ENCODE data around the gene HES5.

HES5 gene

DNA sequence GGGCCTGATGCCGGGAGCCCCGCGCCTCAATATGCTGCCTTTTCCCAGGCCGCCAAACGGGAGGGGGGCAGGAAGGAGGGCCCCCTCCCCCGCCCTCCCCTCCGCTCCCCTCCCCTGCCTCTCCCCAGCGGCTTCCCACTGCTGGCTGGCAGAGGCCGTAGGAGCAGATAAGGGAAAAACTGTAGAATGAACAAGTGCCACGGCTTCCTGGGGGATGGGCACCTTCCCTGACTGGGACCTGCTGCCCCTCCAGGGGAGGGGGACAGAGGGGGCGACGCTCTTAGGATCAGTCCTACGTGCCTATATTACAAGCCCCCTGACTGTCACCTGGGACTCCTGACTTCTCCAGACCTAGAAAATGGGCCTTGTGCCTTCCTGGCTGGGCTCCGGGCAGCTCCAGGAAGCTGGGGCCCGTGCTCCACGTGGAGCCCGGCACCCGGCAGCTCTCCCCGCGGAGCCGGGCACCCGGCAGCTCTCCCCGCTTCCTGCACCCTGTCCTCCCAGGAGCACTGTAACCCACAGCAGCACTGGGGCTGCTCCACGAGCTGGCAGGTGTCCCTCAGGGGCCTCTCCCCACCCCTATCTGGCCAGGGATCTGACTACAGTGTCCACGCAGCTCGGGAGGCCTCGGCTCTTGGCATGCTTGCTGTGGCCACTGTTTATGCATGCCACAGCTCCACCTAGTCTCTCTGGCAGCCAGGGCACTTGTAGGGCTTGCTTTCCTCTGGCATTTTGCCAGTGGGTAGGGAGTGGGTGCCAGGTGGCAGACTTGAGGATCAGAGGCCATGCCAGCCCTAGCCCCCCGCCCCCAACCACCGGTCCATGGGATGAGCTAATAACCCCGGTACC is 674 bp upstream of the HES5 start:
- DNase-seq = no peak

DNA sequence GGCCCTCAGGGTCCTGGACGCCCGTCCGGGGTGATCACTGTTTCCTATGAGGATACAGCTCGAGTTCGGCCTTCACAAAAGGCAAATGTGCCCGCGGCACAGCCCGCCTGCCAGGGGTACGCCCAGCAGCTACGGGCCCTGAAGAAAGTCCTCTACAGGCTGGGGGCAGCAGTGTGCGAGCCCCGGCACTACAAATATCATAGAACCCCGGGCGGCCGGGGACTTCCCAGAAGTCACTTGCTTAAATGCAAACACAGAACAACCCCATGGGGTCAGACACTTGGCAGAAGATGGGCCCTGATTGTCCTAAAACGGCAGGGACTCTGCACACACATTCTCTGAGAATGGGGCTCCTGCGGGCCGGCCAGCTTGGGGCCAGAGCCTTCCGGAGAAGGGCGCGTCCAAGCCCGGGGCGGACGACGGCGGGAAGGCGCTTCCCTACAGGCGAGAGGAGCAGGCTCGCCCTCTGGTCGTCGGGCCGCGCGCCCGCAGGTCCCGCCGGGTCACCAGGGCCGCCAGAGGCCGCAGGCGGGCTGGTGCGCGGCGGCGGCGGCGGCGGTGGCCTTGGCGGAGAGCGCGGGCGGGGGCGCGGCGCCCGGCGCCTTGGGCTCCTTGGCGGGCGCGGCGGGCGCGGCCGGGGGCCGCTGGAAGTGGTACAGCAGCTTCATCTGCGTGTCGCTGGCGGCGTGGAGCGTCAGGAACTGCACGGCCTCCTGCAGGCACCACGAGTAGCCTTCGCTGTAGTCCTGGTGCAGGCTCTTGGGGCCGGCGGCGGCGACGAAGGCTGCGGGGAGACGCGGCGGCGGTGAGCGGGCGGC is 888 bp downstream of the HES5 start:
- peak; percentile 58 for DNase-seq

DNA sequence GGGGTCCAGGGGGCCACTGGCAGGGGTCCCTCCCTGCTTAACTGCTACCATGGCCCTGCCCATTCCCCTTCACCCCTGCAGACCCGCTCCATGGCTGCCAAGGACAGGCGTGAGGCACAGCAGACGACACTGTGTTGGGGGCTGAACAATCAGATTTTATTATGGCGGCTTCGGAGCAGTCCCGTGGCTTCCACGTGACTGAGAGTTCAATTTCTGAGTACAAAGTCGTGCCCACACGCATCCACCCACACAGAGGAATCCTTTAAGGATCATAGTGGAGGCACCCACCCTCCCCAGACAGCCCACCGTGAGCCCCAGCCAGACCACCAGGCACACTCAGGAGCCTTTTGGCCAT is 1.5 kb downstream of the HES5 start:
- DNase-seq = no peak

DNA sequence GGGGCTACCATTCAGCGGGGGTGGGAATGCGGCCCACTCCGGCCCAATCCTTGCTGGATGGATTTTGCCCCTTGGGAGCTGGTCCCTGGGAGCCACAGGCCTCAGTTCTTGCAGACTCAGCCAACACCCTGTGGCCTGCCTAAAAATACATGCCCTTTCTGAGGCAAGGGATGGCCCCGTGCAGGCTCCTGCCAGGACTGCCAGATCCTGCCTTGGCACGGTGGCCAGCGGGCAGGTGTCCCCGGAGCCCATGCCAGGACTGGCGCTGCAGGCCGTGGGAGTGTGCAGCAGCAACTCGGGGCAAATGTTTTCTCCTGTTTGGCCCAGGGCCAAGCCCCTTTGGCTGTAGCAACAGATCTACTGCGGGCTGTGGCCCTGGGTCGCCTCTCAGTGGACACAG is 2.0 kb downstream of the HES5 start:
- DNase-seq = no peak

DNA sequence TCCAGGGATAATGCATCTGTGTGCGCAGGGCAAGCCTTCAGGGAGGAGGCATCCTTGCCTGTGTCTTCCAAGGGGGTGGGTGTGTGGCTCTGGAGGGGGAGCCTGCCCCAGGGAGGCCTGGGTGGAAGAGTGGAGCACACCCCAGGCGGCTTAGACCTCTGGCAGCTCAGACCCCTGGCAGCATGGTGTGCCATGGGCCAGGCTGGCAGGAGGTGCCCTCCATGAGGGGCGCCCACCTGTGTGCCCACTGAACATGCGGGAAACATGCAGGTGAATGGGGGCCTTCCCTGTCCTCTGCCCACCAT is 2.6 kb downstream of the HES5 start:
- DNase-seq = no peak

DNA sequence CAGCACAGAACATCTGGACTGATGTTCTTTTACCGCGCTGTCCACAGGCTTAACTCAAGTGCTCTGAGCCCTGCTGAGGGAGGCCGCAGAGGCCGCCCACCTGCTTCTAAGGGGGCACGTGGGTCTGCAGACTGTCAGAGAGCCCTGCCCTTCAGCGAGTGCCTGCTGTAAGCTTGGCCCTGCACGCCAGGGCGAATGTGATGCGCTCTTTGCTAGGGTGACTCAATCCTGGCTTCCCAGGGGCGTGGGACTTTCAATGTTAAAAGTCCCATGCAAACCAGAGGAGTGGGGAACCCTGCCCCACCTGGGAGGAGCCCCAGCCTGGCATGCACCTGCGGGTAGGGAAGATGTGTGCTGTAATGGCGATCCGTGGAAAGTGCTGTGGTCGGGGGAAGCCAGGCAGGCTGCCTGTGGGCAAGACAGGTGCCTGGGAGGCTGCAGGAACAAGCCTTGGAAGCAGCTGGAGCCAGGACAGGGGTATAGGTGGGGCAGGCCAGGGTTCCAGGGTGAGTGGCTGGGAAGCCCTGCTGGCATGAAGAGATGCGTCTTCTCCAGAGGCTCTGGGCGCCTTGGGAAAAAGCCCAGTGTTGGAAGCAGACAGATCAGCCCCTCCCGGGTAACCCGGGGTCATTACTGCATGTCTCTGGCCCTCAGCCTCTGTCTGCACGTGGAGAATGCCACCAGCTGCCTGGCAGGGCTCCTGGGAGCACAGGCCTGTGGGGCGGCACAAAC is 3.1 kb downstream of the HES5 start:
- no peak for DNase-seq

DNA sequence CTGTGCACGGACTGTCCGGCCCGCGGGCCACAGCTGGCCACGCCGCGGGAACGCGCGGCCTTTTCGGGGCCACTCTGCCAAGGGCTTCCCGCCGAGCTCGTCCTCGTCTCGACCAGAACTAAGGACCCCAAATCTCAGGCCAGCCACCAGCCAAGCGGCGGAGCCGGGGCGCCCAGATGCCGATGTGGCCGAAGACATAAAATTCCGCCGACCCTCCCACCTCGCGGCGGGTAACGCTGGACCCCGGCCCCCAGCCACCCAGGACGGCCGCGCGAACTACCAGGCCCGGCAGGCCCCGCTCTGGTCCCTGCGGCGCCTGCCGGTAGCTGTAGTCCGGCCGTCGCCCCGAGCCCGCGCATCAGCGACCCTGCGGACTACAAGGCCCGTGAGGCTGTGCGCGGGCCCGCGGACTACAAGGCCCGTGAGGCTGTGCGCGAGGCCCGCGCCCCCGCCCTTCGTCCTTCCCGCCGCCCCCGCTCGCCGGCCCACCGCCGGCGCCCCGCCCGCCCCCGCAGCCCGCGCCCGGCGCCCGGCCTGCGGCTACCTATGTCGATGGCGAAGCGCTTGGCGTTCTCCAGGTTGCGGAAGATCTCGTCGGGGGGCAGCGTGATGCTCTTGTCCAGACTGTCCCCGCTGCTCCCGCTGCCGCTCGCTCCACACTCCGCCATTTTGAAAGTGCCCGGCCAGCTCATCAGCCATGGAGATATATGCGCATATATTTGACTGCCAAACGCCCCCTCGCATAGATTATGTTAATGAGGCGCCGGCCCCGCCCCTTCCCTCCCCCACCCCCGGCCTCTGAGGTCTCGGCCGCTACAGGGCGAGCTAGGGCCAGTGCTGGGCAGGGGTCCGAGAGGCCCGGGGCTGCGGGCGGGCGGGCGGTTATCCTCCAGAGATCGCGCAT is 3.9 kb downstream of the HES5 start, which contains the start of gene PANK4:
PANK4 (minus strand) TSS at position 677 of the 904 bp plus-strand sequence; CDS start at position 668, 9 bp downstream.
- DNase-seq = peak; percentile 89

DNA sequence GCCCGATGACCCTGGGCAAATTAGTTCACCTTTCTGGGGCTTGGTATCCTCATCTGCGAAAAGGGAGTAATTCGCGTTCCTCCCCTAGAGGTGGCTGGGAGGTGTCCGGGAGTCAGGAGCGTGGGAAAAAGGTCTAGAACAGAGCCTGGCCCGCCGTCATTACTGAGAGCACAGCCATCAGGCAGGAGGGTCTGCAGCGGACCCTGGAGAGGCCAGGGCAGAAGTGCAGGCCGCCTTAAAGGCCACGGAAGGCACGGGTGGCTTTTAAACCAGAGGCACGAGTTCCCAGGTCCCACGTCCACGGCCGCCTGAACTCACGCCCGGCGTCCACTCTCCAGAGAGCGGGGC is 4.5 kb downstream of the HES5 start:
- DNase-seq = no peak

DNA sequence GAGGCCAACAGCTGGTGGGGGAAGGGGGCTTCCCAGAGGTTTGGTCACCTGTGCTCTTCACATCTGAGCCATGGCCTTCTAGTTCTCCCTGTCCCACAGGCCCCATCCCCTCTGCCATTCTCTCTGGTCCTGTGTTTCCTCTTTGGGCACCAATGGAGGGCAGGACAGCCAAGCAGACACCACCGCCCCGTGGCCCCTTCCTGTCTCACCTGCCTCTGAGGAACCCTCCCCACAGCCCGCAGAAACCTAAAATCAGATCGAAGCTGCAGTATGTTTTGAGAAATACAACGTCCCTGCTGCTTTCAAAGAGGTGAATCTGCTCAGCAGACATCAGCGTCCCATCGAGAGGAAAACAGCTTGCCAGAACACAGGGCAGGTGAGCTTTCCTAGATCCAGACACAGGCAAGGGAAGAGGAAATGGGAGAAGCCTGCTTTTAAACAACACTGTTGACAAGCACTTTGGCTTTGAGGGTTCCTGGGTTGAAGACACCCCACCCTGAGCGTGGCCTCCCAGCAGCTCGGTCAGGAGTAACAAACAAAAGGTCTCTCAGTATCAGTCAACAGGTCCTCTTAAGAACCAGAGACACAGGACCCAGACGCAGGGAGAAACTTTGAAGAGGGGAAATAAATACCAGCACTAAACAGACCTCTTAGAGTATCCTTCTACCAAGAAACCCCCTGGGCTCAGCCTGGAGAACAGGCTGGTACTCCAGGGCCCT is 6.0 kb downstream of the HES5 start:
- DNase-seq = peak; percentile 62

DNA sequence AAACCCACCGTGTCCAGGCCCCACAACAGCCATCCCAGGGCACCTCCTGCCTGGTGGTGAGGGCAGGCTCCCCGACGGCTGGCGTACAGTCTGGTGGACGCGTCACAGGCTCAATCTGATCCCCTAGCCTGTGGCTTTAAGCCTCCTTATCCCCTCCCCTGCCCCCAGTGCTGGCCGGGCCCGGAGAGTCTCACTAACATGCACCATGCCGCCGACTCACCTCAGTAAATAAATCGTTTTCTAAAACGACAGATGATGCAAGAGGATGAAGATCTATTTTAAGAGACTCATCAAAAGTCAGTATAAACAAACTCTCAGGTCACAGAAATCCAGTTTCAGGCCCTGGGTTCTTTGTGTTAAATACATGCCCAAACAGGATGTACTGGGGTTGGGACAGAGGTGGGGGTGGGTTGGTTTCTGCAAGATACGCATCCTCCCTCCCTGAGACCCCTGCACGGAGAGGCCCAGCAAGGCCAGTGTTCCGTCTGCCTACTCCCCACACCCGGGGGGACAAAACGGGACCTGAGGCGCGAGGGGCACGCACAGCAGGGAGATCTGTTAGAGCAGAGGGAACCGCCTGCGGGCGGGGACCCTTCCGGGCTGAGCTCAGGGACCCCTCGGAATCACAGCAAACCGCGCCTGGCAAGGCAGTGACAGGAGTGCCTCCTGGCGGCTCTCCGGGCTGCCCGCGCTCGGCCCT is 6.7 kb downstream of the HES5 start:
- no peak for DNase-seq

DNA sequence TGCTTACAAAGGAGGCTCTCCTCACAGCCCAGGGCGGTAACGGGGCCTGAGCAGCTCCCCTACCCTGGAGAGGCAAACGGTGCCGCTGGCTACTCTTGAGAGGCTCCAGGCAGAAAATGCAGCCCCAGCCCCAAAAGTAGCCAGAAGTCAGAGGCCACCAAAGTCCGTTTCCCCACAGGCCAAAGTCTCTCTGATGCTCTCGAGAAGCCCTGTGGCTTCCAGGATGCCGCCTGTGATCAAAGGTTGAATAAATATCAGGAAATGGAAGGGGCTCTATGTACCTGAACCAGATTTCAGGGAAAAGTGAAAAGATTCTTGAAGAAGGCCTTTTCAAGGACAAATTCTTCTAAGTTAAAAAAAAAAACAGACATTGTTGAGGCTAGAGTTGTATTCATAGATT is 7.8 kb downstream of the HES5 start:
- DNase-seq = no peak

DNA sequence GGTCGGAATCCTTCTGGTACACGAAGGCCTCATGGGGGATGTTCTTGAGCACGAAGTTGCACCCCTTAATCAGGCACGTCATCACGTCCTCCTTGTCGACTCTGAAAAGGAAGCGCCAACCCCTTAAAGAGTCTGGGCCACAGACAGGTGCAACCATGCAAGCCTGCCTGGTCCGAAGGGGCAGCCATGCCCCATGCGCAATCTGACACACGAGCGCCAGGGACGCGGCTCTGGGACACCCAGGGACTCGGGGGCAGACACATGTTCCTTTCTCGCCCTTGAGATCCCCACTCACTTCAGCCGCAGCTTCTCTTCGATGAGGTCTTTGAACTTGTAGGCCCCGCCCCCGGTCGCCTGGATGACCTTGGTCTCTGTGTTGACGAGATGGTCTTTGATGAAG is 9.3 kb downstream of the HES5 start:
- no peak for DNase-seq

DNA sequence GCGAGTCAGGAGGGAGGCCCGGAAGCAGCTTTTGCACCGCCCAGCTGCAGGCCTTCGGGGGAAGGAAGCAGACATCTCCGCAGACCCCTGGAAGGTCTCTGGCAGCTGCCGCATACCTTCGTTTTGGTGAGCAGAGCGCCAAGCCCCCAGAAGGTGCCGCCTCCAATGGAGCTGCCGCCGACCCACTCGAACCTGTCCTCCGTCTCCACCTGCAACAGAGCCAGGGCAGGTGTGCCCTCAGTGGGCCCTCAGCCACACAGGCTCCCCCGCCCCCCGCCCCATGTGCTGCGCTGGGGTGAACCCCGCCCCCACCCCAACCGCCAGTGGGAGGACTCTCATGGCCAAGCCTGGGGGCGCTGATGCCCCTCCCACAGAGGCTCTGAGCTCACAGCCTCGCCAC is 9.9 kb downstream of the HES5 start:
- no peak for DNase-seq

DNA sequence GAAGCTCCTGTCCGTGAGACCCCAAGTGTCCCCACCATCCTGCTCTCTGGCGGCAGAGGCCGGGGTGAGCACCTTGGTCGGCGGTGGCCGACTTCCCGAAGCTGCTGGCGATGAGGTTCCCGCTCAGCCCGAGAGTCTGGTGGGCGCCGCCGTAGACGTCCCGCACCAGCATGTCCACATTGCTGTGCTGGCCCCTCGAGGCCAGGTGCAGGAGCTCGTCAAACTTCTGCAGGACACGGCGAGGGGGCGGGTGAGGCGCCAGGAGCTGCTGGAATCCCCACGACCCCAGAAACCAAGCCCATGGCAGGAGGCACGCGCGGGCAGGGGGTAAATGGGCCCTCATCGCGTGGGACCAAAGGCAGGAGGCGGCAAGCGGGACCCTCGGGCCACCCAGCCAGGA is 10.3 kb downstream of the HES5 start:
- no peak for DNase-seq

DNA sequence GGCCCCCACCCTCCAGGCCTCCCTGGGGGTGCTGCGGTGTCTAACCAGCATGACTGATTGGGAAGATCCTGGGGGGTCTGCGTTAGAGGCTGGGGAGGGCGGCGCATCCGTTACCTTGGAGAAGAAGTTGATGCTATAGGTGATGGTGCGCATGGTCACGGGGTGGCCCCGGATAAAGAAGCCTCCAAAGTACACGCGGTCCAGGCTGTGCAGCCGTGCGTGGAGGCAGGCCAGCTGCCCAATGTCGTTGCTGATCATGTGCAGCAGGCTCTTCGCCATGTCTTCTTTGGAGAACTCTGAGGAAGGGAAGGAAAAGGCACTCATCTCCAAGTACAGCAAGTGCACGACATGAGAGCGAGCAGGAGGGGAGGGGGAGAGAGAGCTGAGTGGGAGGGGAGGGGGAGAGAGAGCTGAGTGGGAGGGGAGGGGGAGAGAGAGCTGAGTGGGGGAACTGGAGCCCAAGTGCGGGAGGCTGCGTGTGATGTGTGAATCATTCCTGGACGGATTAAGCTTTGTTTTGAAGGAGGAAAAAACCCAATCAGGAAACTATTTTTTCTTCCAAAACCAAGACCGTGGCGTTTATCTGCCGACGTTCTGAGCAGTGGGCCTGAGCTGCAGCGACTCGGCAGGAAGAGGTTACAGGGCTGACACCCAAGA is 10.9 kb downstream of the HES5 start:
- no peak for DNase-seq

DNA sequence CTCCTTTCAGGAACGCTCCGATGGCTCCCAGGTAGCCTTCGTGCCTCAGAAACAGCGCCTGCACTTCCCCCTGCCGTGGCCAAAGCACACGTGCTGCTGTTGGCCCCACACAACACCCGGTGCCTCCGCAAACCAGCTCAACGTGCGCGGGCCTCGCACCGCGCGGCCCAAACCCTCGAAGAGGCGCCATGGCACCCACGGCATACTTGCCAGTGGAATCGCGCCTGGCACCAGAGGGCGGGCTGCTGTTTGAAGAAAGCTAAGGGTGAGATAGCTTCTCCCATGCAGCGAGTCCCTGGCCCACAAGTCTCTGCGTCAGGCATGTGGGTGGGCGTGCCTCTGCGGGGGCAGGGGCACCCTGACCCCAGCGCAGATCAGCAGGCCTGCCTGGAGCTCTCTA is 11.5 kb downstream of the HES5 start:
- DNase-seq = no peak

DNA sequence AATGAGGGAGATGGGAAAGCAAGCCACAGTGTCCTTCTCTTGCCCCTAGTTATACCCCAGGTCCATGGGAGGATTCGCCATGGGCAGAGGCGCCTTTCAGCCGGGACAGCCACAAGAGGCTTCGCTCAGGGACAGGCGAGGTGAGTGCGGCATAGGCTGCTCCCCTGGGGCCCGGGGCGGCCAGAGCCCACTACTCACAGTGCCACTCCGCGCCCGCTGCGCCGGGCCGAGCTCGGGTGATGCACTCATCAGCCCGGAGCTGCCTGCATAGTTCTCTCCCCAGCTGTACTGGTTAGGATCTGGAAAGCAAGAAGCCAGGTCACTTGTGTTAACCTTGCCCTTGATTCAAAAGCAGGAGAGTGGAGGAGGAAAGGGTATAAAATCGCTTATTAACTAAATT is 12.1 kb downstream of the HES5 start:
- DNase-seq = no peak

DNA sequence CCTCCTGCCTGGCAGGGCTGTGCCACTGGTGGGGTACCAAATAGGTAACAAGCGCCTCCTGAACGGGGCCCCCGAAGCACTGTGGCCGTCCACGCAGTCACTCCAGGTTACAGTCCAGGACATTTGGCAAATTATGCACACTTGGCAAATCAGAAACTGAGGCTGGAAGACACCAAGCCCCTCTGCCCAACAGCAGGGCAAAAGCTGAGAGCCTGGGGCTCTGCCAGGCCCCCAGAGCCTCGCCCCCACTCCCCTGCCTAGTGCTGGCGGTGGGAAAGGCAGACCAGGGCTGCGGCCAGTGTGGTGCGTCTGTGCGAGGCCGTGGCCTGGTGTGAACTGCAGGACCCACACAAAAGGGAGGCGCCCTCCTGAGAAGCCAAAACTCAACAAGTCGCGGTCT is 13.1 kb downstream of the HES5 start:
- DNase-seq = no peak

DNA sequence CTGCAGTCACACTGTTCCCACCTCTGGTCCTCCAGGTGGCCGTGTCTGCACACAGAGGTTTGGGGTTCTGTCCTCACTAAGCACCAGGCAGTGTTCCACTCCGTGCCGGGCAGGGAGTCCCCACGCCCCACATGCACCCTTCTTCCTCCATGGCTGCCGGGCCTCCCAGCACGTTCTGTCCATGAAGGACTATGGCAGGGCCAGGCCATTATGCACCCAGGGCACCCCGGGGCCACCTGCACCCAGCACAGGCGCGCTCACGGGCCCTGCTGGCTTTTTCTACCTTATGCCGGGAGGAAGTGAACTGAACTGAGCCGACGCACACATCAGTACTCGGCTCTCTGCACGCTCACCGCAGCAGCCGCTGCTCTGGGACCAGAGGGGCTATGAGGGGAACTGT is 13.9 kb downstream of the HES5 start:
- no peak for DNase-seq

DNA sequence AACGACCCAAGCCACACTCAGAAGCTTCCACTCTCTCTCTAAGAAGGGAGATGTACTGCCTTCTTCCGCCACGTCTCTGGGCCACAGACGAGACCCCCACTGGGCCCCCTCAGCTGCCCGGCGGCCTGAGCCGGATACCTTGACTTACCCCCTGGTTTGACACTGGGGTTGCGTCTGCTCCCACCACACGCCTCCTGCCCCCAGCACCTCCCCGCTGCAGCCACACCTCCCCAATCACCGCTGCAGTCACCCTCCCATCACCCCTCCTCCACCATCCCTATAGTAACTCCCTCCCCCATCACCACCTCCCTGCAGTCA is 14.3 kb downstream of the HES5 start:
- no peak for DNase-seq
